Right lobe of liver (tissue), 6 donors: ENCODE data around the gene RPRD1B. TPM values are rescaled to one million over a fixed set of nuclear protein-coding genes. Genes with fewer than 3 reads are reported as not detected.

Experiments used
- ATAC-seq, 4 donors: fragments of 200-7000 bp; cut with Tn5 transposase; one replicate each; pipeline ENCODE4 v1.9.1; 2020; ENCODE audit warnings: mild to moderate bottlenecking in 4 of 4, moderate library complexity in 4 of 4
- DNase-seq, 3 donors: peaks; one replicate each; pipeline ENCODE4 v3.0.0-alpha.2; 2020
- H3K27ac ChIP-seq, 3 donors: fragments of 200-600 bp; one replicate each; pipeline ENCODE4 v1.8.0; 2022
- H3K27me3 ChIP-seq, 2 donors: fragments of 200-600 bp; one replicate each; pipeline ENCODE4 v1.8.0; 2022
- H3K36me3 ChIP-seq, 4 donors: fragments of 200-600 bp; sonication (generic) in 1 of 4; one replicate each; pipeline versions ENCODE4 v1.5.1 to v1.8.0; 2017 to 2022; ENCODE audit warnings: control low read depth in 1 of 4
- H3K4me1 ChIP-seq, 4 donors: fragments of 200-600 bp; sonication (generic) in 1 of 4; one replicate each; pipeline versions ENCODE4 v1.5.1 to v1.8.0; 2017 to 2022; ENCODE audit warnings: control low read depth in 1 of 4
- H3K4me3 ChIP-seq, 3 donors: fragments of 200-600 bp; one replicate each; pipeline ENCODE4 v1.8.0; 2022
- H3K9me3 ChIP-seq, 4 donors: fragments of 200-600 bp; sonication (generic) in 1 of 4; one replicate each; pipeline versions ENCODE4 v1.5.1 to v1.8.0; 2017 to 2022; ENCODE audit warnings: control low read depth in 1 of 4
- CTCF ChIP-seq, 4 donors: fragments of 200-600 bp in 3 of 4; fragments of 450-650 bp in 1 of 4; IDR thresholded peaks; one replicate each; pipeline versions ENCODE4 v1.5.1 to v1.8.0; 2016 to 2022; ENCODE audit warnings: antibody characterized with exemption in 4 of 4, mild to moderate bottlenecking in 2 of 4
- POLR2A ChIP-seq: fragments of 450-650 bp; IDR thresholded peaks from one replicate; pipeline ENCODE4 v1.6.1; 2017; ENCODE audit warnings: antibody characterized with exemption, mild to moderate bottlenecking
- WGBS: methylation state at CpG from one replicate; pipeline ENCODE4 v1.1.6; 2018; ENCODE audit warnings: low coverage, low lambda C conversion rate; ENCODE audit not compliant: insufficient coverage; ENCODE audit errors: missing lambda C conversion rate; 5-methylcytosine and 5-hydroxymethylcytosine counted together
- intact Hi-C, 2 donors: fragments of 100-400 bp; cut with DNase I; formaldehyde crosslinking; loops; one replicate each; pipeline versions ENCODE4 v1.11.2 to v1.14.1; 2022
- total RNA-seq, 6 experiments: library from RNA; depleted of rRNA in 2 of 6; stranded (reverse); fragments of >200 nt in 2 of 6; fragmentation: NEBNext Ultra II Directional in 3 of 6; extraction: Animal tissue kit (Norgen Biotek cat#: 25700) in 3 of 6; gene quantifications; one replicate each; pipeline versions ENCODE4 v1.1.0 to v1.2.4, GENCODE V29; 2016 to 2023
- donor health status: DM: no; HTN: yes; CAD: no.
- donor health status: DM: no; HTN: no; CAD: no.
- donor health status: DM: no; HTN: no; CAD: no.
- donor health status: DM: no; HTN: yes; CAD: no.
- donor health status: DM: no; HTN: yes; CAD: no.

Gene RPRD1B
- total RNA-seq, 6 experiments from 2014 or later, result 25.0 to 153 (median 37.9) TPM

GRCh38 chr20:38011696-38012095, 21.9 kb upstream of the RPRD1B start:
- no peak overlapping the region for H3K27ac ChIP-seq
- ATAC-seq (no peak), DNase-seq (no peak)
- H3K36me3 ChIP-seq, result peaks cover 0 to 24% (median 6%) of the 10 kb centered on the region in 4 donors
- H3K27me3 ChIP-seq, result no peaks in the 10 kb centered on the region
- no peak overlapping the region for H3K4me3 ChIP-seq
- intact Hi-C loops, result no loop called here
- H3K9me3 ChIP-seq, result no peaks in the 10 kb centered on the region
- WGBS, result 95% methylated on average over 3 of the region's 5 CpGs
- no peak for TF ChIP-seq CTCF (IDR thresholded peaks at IDR 0.05)
- no peak for TF ChIP-seq POLR2A
- H3K4me1 ChIP-seq, result no peaks in the 10 kb centered on the region

- no peaks in the 10 kb centered on the region for H3K4me1 ChIP-seq
- no peak for DNase-seq
- H3K36me3 ChIP-seq, result peaks cover 0 to 28% (median 6%) of the 10 kb centered on the region in 4 donors
- no peaks in the 10 kb centered on the region for H3K27me3 ChIP-seq
- intact Hi-C loops, result no loop called here
- no peaks in the 10 kb centered on the region for H3K9me3 ChIP-seq
- no peak overlapping the region for H3K4me3 ChIP-seq
- TF ChIP-seq POLR2A, result no peak
- no peak for TF ChIP-seq CTCF (IDR thresholded peaks at IDR 0.05)
- no peak overlapping the region for H3K27ac ChIP-seq
- 98% methylated on average over 8 of the region's 8 CpGs for WGBS
- no peak for ATAC-seq
Measured at GRCh38 chr20:38012332-38012731, 21.2 kb upstream of the RPRD1B start.

- Histone ChIP-seq H3K9me3 (no peaks in the 10 kb centered on the region), H3K36me3 (peaks cover 0 to 32% (median 9%) of the 10 kb centered on the region in 4 donors), H3K4me1 (peaks cover 0 to 2% (median 0%) of the 10 kb centered on the region in 4 donors), H3K27me3 (no peaks in the 10 kb centered on the region), H3K27ac (no peak overlapping the region), H3K4me3 (no peak overlapping the region)
- 65% methylated on average over 2 of the region's 2 CpGs for whole genome bisulfite sequencing
- TF ChIP-seq POLR2A (no peak), CTCF (IDR thresholded peaks at IDR 0.05) (no peak)
- intact Hi-C loops, result no loop called here
- no peak for ATAC-seq
- DNase-seq, result no peak
Measured at GRCh38 chr20:38013887-38014286, 19.7 kb upstream of the RPRD1B start.

- peaks cover 0 to 15% (median 3%) of the 10 kb centered on the region in 4 donors for H3K36me3 ChIP-seq
- WGBS, result 100% methylated on average over 1 of the region's 1 CpG
- no peak overlapping the region for H3K27ac ChIP-seq
- no peaks in the 10 kb centered on the region for H3K27me3 ChIP-seq
- no peak overlapping the region for H3K4me3 ChIP-seq
- intact Hi-C loops, result no loop called here
- no peaks in the 10 kb centered on the region for H3K9me3 ChIP-seq
- DNase-seq, result no peak
- no peak for ATAC-seq
- TF ChIP-seq POLR2A, result no peak
- peaks cover 0 to 2% (median under 1%) of the 10 kb centered on the region in 4 donors for H3K4me1 ChIP-seq
Measured at GRCh38 chr20:38017959-38018358, 15.6 kb upstream of the RPRD1B start.

GRCh38 chr20:38018385-38018784, 15.2 kb upstream of the RPRD1B start:
- 97% methylated on average over 2 of the region's 2 CpGs for WGBS
- TF ChIP-seq CTCF (IDR thresholded peaks at IDR 0.05), result no peak
- no peak for TF ChIP-seq POLR2A
- DNase-seq (no peak), ATAC-seq (no peak)
- no peak overlapping the region for H3K27ac ChIP-seq
- H3K9me3 ChIP-seq, result no peaks in the 10 kb centered on the region
- no peak overlapping the region for H3K4me3 ChIP-seq
- peaks cover 0 to 4% (median 3%) of the 10 kb centered on the region in 4 donors for H3K4me1 ChIP-seq
- H3K36me3 ChIP-seq, result peaks cover 0 to 11% (median 3%) of the 10 kb centered on the region in 4 donors
- intact Hi-C loops, result no loop called here
- H3K27me3 ChIP-seq, result no peaks in the 10 kb centered on the region
